Measurements from ENCODE around the gene KRT77.
"Not testable (repeated sequence)": the region's sequence is repeated elsewhere in the genome, so short reads cannot be mapped to it uniquely, and the experiment has no call there.

The KRT77 gene

GRCh38 chr12:52721838-52722470, 18.6 kb upstream of the KRT77 start:
- DNase-seq = no peak

- DNase-seq = no peak
Observed at GRCh38 chr12:52720365-52720886, 17.1 kb upstream of the KRT77 start.

GRCh38 chr12:52716061-52716460, 12.7 kb upstream of the KRT77 start:
- no peak for DNase-seq

DNA sequence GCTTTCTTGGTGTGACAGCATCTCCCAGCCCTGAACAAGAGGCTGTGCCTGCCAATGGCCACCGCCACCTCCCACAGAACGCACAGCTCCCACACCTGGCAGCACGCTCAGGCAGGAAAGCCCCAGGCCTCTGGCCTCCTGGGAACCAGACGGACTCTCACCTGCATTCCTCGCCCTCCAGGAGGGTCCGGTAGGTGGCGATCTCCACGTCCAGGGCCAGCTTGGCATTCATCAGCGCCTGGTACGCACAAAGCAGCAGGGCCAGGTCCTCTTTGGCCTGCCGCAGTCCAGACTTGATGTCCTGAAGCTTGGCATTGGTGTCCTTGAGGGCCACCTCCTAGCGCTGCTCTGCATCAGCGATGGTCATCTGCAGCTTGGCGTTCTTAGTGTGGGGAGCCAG, 12.1 kb upstream of the KRT77 start:
- no peak for DNase-seq

- DNase-seq = no peak
Observed at GRCh38 chr12:52714887-52715281, 11.6 kb upstream of the KRT77 start.

DNA sequence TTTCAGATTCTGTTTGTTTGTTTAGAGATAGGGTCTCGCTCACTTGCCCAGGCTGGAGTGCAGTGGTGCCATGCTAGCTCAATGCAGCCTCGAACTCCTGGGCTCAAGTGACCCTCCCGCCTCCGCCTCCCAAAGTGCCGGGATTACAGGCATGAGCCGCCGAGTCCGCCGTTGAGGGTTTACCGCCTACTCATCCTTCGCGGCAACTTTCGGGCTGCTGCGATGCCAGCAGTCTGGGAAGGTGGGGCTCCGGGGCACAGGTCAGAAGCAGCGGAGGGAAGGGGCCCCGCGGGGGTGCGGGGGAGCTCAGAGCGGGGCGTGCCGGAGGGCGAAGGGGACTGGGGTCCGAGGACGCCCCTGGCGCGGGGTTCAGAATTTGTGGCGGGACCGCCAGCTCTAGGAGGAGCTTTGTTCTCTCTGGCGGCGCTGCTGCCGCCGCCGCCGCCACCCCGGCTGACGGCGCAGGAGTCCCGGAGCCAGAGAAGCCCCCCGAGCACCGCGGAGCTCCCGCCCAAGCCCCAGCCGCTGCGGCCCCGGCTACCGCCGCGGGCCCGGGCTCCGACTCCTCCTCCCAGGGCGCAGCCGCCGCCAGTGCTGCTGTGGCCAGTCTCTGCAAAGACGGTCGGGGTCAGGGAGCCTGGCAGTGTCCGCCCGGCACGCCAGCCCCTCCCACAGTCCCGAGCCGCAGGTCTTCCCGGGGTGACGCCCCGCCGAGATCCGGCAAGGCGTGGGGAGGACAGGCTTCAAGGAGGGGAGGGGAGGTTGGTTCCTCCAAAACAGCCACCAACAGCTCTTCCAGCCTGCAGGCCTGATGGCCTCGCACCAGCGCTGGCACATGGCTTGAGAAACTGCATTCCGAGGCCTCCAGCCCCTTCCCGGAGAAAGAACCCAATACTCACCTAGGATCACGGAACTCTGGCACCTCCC, 10.9 kb upstream of the KRT77 start:
- DNase-seq = no peak

GRCh38 chr12:52712122-52712521, 8.8 kb upstream of the KRT77 start:
- DNase-seq = not testable (repeated sequence)

DNA sequence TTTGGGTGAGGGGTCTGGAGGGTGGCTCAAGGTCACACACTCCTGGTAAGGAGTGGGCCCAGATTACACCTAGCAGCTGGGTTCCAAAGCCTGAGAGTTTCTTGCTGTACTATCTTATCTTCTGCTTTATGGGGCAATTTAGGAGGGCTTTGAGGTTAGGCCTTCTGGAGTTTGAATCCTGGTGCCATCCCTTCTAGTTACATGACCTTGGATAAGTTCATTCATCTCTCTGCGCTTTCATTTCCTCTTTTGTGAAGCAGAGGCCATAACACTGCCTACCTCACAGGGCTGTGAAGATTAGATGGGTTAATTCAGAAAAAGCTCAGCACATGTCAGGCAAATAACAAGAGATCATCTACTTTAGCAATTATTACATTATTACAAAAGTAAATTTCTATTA, 7.4 kb upstream of the KRT77 start:
- DNase-seq = no peak

DNA sequence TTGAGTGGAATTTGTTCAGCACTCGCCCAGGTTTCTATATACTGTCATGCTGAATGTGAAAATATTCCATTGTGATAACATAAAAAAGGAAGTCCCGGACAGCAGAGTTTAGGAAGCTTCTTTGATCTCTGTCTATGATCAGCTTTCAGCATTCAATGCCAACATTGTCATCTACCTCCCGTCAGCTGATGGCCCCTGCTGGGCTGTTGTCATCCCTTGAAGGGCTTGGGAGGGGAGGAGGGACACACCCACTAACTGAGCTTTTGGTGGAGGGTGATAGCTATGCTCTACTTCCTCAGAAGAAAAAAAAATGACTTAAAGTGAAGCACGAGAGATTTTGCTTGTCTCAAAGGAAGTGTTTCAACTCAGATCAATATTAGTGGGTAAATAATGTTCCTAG, 4.7 kb upstream of the KRT77 start:
- DNase-seq = no peak

DNA sequence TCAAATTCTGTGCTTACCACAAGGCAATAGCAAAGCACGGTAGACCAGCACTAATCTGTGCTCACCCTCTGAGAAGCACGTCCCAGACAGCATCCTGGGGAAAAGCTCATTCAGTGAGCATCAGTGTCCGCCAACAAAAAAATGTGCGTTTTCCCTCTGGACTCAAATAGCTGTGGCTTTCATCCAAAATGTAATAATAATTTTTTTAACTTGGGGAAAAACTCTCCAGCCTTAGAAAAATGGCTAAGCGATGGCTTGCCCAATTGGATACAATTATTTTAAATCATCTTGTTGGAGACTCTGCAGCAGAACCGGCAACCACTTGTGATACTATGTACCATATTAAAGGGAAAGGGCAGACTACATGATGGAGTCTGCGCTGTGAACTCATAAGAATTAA, 1.1 kb upstream of the KRT77 start:
- DNase-seq = no peak

GRCh38 chr12:52703878-52704277, 554 bp upstream of the KRT77 start:
- no peak for DNase-seq

DNA sequence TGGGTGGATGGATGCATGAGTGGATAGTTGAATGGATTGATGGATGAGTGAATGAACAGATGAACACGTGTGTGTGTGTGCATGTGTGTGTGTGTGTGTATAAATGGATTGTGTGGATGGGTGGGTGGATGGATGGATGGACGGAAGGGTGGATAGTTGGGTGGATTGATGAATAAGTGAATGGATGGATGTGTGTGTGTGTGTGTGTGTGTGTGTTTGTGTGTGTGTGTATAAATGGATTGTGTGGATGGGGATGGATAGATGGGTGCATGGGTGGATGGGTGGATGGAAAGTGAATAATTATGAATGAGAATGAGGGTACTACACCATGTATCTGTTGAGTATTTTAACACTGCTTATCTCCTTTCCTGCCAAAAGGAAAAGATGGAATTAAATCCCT, 986 bp downstream of the KRT77 start:
- no peak for DNase-seq

DNA sequence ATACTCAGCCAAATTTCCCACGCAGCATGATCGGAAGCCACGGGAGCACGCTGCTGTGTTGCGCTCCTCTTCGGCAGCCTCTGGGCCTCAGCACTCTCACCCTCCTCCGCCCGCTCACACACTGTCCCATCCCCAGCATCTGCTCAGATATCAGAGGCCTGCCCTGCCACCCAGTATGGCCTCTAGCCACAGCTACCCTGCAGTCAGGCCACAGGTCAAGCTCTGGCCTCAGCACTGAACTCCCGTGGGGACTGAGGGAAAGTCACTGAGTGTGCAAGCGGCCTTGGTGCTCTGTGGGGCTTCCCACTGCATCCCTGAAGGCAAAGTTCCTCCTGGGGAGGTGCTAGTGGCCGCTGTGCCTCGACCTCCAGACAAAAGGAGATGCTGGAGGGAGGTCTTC, 2.0 kb downstream of the KRT77 start:
- no peak for DNase-seq

DNA sequence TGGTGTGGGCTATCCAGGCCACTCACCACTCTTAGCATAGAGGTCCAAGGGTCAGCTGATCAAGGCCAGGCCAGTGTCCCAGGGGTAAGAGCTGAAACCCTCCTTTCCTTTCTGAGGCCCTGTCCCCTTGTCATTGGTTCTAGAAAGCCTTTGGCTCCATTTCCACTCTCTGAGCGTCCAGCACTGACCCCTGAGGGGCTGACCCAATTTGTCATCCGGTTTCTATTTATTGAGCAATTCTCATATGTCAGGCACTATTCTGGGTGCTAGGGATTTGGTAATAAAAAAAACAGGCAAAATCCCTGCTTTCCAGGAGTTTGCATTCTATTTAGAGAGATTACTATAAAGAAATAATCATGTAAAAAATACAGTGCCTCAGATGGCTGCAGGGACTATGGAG, 3.4 kb downstream of the KRT77 start:
- no peak for DNase-seq

DNA sequence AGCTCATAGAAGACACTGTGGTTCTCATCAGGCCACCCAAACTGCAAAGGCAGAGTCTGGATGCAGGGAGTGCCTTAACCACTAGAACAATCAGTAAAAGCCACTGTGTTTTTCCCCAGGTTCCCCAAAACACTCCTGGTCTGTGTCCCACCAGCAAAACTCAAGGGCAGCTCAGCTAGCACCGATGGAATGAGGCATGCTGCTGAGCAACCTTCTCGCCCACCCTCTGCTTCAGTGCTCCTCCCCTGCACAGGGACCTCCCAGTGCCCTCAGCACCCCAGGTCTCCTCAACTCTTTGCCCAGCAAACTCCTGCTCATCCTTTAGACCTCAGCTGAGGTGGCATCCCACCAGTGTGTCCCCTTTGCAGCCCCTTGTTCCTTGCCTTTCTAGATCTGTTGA, 4.0 kb downstream of the KRT77 start:
- no peak for DNase-seq

DNA sequence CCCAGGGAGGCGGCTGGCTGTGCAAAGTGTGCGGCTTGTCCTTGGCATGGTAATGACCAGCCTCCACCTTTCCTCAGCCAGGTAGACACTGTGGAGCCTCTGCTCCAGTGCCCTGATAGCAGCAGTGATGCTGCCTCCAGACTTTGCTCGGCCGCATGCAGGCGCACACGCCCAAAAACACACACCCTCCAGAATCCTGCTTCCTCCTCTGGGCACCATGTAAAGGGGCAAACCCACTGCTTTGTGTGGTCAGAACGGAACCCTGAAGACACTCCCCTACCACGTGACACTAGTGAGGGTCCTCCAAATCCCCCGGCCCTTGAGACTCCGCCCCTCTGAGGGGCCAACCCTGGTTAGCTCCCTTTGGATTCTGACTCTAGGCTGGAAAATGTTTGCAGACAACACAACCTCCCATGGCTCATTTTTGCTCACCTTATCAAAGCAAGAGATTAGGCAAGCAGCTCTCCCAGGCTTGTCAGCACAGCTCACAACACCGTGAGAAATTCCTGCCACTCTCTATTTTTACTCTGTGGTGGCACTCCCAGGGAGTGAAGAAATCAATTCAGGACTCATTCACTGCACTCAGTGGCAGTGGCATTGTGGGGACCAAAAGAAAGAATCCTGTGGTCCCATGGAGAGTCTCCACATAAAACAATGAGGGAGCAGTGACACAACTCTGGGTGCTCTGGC, 4.5 kb downstream of the KRT77 start:
- DNase-seq = no peak

- DNase-seq = no peak
Observed at GRCh38 chr12:52697058-52697582, 6.2 kb downstream of the KRT77 start.

- DNase-seq = no peak
Observed at GRCh38 chr12:52696588-52696987, 6.7 kb downstream of the KRT77 start.

DNA sequence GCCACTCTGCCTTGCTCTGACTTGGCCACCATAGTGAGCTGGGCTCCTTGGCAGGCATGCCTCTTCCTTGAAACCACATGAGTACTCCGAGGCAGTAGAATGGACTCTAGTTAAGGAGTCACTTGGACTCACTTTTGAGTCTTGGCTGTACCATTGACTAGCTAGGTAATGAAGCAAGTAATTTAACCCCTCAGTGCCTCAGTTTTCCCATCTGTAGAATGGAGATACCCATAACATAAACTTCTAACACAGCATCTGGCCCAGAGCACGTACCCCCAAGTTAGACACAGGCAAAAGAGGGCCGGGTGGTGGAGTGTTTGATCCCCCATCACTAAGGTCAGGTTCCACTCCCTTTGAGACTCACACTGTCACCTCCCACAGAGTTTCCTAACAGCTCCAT, 8.3 kb downstream of the KRT77 start:
- DNase-seq = no peak

DNA sequence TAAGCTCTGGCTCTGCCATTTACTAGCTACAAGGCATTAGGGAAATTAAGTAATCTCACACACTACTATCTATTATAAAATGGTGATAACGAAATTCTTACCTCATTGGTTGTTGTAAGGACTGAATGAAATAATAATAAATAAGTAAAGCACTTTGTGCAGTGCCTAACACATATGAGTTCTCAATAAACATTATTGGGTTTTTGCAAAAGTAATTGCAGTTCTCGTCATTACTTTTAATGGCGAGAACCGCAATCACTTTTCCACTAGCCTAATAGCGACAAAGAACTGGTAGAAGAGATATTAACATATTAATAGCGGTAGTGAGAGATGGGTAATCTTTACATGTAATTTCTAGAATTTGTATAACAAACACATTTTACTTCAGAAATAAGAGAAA, 9.2 kb downstream of the KRT77 start:
- DNase-seq = no peak

DNA sequence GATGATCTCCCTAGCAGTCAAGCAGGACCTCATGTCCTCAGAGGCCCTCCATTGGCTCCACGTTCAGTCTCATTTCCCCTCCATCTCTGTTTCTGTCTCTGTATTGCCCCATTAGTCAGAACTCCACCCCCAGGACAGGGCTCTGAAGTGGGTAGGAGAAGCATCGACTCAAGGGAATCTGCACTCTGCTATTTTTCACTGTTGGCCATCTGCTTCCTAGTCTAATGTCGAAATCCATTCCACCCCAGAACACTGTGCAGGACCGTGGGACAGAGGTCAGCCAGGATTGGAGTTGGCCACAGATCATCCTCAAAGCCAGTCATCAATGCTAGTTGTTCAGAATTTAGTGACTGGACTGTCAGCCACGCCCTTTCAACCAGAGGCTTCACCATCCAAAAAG, 10.1 kb downstream of the KRT77 start:
- DNase-seq = no peak

- DNase-seq = no peak
Observed at GRCh38 chr12:52692254-52692653, 11.1 kb downstream of the KRT77 start.

DNA sequence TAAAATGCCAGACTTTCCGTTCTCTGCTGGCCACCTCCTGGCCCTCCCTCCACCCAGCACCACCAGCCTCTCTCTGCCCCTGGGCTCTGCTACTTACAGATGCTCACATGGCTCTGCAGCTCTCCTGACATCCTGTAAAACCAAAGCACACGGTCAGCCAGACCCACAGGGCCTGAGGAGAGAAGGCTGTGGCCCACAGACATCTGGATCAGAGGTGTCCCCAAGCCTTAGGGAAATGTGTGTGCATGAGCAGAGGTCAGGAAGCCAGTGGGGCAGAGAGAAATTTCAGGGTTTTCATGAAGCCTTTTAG, 11.5 kb downstream of the KRT77 start:
- no peak for DNase-seq

Data from right forelimb (tissue), 1 donor.